ENCODE measurements around the gene EEPD1. TPM values are rescaled to one million over a fixed set of nuclear protein-coding genes. Genes with fewer than 3 reads are reported as not detected.

The EEPD1 gene
- total and polyA plus RNA-seq, 2 donors (not counting 3 experiments of a cell fraction or from before 2014, with no cell fraction given) = 0.40 to 0.42 TPM

- no peaks in the 10 kb centered on the region for H4K20me1 ChIP-seq (replicated peaks; ENCODE audit: control insufficient read depth, extremely low read depth, insufficient read depth, low read length)
- dilution Hi-C loops (cut with MboI; ENCODE audit: extremely low pct_ligation_motif_present, low sequenced_read_pairs) = no loop called here
- TF ChIP-seq MYC (IDR thresholded peaks at IDR 0.05; ENCODE audit: low read depth, low read length) (no peak), JUN (IDR thresholded peaks at IDR 0.05; ENCODE audit: borderline replicate concordance, insufficient read depth, insufficient read length, low read depth) (no peak), MAX (IDR thresholded peaks at IDR 0.05; ENCODE audit: insufficient read depth, insufficient read length) (no peak), GATA2 (IDR thresholded peaks at IDR 0.05; ENCODE audit: insufficient read depth, insufficient read length, low read depth, low read length) (no peak), EZH2 (IDR thresholded peaks at IDR 0.05; ENCODE audit: borderline replicate concordance, low read depth, low read length, severe bottlenecking) (no peak), POLR2AphosphoS5 (IDR thresholded peaks at IDR 0.05; ENCODE audit: insufficient read depth, low read depth, low read length) (no peak), CTCF (IDR thresholded peaks at IDR 0.05; ENCODE audit: extremely low read depth in 1 of 2, insufficient read depth in 1 of 2, low read depth in 1 of 2, low read length in 2 of 2) (no peak), FOS (IDR thresholded peaks at IDR 0.05; ENCODE audit: borderline replicate concordance, insufficient read depth, low read length) (no peak), POLR2A (IDR thresholded peaks at IDR 0.05; ENCODE audit: low read depth, low read length) (no peak)
- BruUV-seq (replicated peaks) = no TSS peak
- CTCF ChIA-PET = interaction anchor here (0.9 kb wide), 1 partner anchor 115 kb away, joined by 3 read pairs; no protein-coding TSS in a partner anchor
- H3K4me1 ChIP-seq (ENCODE audit: control insufficient read depth, extremely low read depth, insufficient read depth, low read length) = no peaks in the 10 kb centered on the region
- H3K36me3 ChIP-seq (ENCODE audit: control insufficient read depth in 2 of 2, extremely low read depth in 1 of 2, insufficient read depth in 2 of 2, low read length in 2 of 2) = no peaks in the 10 kb centered on the region
- H3K4me3 ChIP-seq (replicated peaks in 1 of 3; ENCODE audit: insufficient read depth in 1 of 3, low read depth in 1 of 3, low read length in 3 of 3) = no peak overlapping the region
- H3K9me3 ChIP-seq (replicated peaks; ENCODE audit: control insufficient read depth, insufficient read depth, low read length) = no peaks in the 10 kb centered on the region
- no peak overlapping the region for H2AFZ ChIP-seq (ENCODE audit: low read depth, low read length)
- no peak overlapping the region for H3K27ac ChIP-seq (ENCODE audit: insufficient read depth, low read depth, low read length)
- no peak for DNase-seq (ENCODE audit: low read depth, low spot score)
- no peak for FAIRE-seq
- no peaks in the 10 kb centered on the region for H3K9me1 ChIP-seq (replicated peaks; ENCODE audit: control insufficient read depth, extremely low read depth, insufficient read depth, low read length)
- peaks cover 0 to 15% of the 10 kb centered on the region in 2 experiments for H3K27me3 ChIP-seq (ENCODE audit: control insufficient read depth in 2 of 2, insufficient read depth in 2 of 2, low read length in 2 of 2)
- intact Hi-C loops (cut with micrococcal nuclease) = no loop called here
- H3K4me2 ChIP-seq (ENCODE audit: insufficient read depth, low read length) = no peak overlapping the region
- no peak overlapping the region for H3K9ac ChIP-seq (replicated peaks; ENCODE audit: extremely low read depth, insufficient read depth, low read length)
- no peaks in the 10 kb centered on the region for H3K79me2 ChIP-seq (ENCODE audit: control insufficient read depth, insufficient read depth, low read length)
- POLR2A ChIA-PET = no interaction called here
Measured at GRCh38 chr7:36135700-36136099, 17.4 kb upstream of the EEPD1 start.
